Right renal pelvis (tissue), 4 donors: ENCODE results near the gene GPAM. TPM values are rescaled to one million over a fixed set of nuclear protein-coding genes. Genes with fewer than 3 reads are reported as not detected.
"Not testable (repeated sequence)": the region's sequence is repeated elsewhere in the genome, so short reads cannot be mapped to it uniquely, and the experiment has no call there.

Experiments
- DNase-seq, 4 donors: peaks; one replicate each; pipeline ENCODE4 v3.0.0-alpha.2; 2013; ENCODE audit warnings: low read depth in 4 of 4, low spot score in 3 of 4, missing footprints in 1 of 4
- polyA plus RNA-seq, 4 donors: library from polyadenylated mRNA; unstranded; fragments of 120-200 nt; gene quantifications; one replicate each; pipeline ENCODE4 v1.2.1, GENCODE V29; 2013; ENCODE audit not compliant: insufficient read length in 4 of 4

The GPAM gene
- polyA plus RNA-seq, 4 donors = 14.6 to 18.4 (median 18.1) TPM

- DNase-seq = no peak
Observed at GRCh38 chr10:112217386-112218035, 33.9 kb upstream of the GPAM start.

- no peak for DNase-seq
Observed at GRCh38 chr10:112216966-112217365, 33.4 kb upstream of the GPAM start.

DNA sequence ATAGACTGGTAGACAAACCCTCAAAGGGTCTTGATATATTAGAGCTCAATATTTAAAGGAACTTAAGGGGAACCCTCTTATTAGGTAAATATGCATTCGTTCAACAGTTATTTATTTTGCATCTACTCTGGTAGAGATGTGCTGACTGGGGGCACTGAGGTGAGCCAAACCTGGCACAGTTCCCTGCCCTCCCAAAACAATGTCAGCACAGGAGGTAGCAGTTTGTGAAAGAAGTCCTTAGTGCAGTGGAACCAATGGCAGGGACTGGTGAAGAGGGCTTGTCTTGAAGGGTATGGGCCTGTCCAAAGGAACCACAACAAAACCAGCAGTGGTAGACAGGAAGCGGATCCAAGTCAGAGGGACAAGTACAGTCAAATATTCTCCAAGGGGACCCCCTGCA is 32.6 kb upstream of the GPAM start:
- no peak for DNase-seq

DNA sequence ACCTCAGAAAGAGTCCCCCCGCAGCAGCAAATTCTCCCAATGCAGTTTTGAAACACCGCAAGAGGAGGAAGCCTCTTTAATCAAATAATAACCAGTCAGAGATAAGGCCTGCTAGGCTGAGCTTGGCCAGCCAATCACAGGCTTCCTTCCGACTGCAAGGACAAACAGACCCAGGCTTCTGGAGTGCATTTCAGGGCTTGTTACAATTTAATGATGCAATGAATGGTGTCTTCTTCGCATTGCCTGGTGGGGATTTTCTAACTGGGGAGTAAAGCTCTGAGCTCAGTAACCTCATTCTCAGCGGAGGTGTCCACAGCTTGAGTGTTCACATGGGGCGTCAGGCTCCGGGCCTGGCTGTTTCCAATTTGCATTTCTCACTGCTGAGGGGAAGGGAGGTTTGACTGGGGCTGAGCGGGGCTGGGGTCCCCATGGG is 31.8 kb upstream of the GPAM start:
- no peak for DNase-seq

GRCh38 chr10:112214298-112214926 is 30.8 kb upstream of the GPAM start:
- no peak for DNase-seq

DNA sequence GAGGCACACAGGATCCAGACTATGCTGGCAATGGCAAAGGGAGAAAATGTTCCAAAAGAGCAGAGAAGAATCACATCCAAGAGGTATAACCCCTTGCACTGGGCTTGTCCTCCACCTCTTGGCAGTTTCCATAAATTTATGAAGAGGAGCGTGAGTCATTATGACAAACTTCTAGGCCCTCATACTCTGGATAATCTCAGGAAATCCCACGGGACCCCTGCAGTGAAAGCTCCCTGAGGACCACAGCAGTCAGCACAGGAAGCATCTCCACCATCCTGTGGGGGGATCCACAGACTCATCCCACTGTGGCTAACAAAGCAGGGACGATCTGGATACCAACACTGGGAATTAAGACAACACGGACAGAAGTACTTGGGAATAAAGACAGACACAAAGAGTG is 30.3 kb upstream of the GPAM start:
- DNase-seq = no peak

DNA sequence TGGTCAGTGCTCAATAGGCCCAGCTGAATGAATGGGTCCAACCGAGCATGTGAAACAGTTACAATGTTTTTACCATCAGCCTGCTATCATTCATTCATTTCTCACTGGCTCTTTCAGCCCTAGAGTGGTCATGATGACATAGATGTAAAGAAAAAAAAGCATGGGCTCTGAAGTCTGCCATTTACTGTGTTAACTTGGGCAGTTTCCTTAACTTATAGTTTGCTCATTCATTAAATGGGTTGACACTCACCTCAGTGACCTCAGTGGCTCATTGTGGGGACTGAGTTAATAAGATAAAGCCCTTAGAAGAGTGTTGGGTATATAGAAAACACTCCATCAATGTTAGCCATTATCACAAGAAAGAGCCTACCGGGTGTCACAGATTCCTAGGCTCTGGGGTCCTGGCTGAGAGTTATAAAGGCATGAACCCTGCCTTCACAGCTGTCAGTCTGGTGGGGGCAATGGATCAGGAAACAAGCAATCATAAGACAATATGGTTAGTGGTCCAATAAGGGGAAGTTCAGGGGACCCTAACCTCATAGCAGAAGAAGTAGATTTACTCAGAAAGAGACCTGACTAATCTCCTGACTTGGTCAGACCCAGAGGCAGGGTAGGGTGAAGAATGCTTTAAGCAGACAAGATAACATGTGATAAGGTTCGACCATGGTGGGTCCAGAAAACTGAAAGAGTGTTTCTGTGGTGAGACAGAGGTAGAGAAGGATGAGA is 29.7 kb upstream of the GPAM start:
- DNase-seq = no peak

GRCh38 chr10:112210666-112211065 is 27.1 kb upstream of the GPAM start:
- DNase-seq = no peak

DNA sequence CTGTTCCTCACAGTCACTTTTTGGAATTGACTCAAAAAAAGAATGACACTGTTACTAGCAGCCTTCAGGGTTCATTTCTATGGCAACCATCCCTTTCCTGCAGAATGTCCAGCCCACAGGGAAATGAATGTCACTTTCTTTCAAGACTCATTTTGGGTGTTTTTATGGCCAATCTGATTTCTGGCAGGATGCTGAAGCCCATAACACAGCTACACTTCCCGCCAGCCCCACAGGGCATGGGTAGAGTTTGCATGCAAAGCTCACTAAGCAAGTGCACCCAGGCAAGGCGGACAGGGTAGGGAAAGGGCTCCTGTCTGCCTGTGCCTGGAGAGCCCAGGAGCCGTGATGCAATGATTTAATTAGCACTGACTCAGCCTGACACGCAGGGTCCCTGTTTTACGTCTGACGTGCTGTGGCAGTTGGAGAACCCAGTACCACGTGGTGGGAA is 26.1 kb upstream of the GPAM start:
- peak in 1 of 4 donors; percentile 8 for DNase-seq

DNA sequence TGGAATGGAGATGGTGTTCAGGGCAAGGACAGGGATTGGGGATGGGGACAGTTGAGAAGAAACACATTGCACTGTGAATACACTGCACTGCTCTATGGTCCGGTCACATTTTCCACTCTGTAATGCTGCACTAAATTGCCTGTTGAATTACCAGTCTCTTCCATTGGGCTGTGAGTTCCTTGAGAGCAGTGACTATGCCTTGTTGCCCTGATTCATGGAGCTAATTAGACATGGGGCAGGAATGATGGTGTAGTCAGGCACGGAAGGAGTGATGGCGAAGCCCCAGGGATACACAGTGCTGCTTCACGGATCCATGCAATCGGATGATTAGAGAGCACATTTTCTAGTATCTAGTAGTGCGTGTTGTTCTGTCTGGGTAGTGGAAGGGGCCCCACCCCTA is 25.4 kb upstream of the GPAM start:
- DNase-seq = no peak

GRCh38 chr10:112208292-112208691 is 24.7 kb upstream of the GPAM start:
- no peak for DNase-seq

GRCh38 chr10:112203328-112204076 is 19.9 kb upstream of the GPAM start:
- DNase-seq = no peak

GRCh38 chr10:112202561-112203241 is 19.1 kb upstream of the GPAM start:
- DNase-seq = no peak

- no peak for DNase-seq
Observed at GRCh38 chr10:112202076-112202475, 18.5 kb upstream of the GPAM start.

DNA sequence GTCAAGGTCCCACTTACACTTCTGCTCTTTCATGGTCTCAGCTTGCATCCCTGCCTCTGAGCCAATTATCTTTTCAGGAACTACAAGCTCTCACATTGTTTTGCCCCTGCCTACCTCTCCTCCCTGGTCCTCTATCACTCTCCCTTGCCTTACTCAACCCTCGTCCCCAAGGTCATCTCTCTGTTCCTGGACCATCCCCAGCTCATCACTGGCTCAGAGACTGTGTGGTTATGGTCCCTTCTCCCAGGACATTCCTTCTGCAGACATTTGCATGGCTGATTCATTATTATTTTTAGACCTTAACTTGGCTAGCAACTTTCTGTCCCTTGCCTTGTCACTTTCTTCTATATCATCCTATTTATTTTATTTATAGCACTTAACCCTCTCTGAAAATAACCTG is 17.8 kb upstream of the GPAM start:
- DNase-seq = no peak

GRCh38 chr10:112200259-112200658 is 16.7 kb upstream of the GPAM start:
- not testable (repeated sequence) for DNase-seq

- DNase-seq = not testable (repeated sequence)
Observed at GRCh38 chr10:112197662-112198061, 14.1 kb upstream of the GPAM start.

- no peak for DNase-seq
Observed at GRCh38 chr10:112195224-112195623, 11.7 kb upstream of the GPAM start.

- no peak for DNase-seq
Observed at GRCh38 chr10:112191791-112192190, 8.2 kb upstream of the GPAM start.

GRCh38 chr10:112191041-112191590 is 7.6 kb upstream of the GPAM start:
- no peak for DNase-seq
